Measurements from ENCODE around the gene RAB11FIP3. TPM values are rescaled to one million over a fixed set of nuclear protein-coding genes. Genes with fewer than 3 reads are reported as not detected.

Gene RAB11FIP3
- total RNA-seq, 1 donor from 2014 or later: 5.2 TPM

DNA sequence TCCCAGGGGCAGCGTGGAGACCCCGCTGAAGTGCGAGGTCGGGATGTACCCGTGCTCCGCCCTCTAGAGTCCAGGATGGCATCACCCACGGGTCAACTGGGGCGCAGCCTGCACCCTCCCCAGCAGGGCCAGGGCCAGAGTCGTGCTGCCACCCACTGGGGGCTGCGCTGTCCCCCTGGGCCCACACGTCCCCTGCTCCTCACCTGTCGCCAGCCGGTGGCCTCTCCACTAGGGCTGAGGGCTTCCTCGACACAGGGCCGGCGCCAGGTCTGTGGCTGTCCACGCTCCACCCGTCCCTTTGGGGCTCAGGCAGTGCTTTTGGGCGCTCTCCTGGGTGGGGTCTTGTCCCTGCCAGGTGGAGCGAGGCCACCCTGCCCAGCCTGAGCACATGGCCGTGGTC is 123.1 kb downstream of the RAB11FIP3 start:
- Histone ChIP-seq H3K36me3 (ENCODE audit: control insufficient read depth in 3 of 3, insufficient read depth in 3 of 3, low read length in 3 of 3) (peaks cover 4 to 14% (median 10%) of the 10 kb centered on the region in 3 donors), H3K9ac (ENCODE audit: low read depth in 1 of 3, low read length in 3 of 3) (no peak overlapping the region)

DNA sequence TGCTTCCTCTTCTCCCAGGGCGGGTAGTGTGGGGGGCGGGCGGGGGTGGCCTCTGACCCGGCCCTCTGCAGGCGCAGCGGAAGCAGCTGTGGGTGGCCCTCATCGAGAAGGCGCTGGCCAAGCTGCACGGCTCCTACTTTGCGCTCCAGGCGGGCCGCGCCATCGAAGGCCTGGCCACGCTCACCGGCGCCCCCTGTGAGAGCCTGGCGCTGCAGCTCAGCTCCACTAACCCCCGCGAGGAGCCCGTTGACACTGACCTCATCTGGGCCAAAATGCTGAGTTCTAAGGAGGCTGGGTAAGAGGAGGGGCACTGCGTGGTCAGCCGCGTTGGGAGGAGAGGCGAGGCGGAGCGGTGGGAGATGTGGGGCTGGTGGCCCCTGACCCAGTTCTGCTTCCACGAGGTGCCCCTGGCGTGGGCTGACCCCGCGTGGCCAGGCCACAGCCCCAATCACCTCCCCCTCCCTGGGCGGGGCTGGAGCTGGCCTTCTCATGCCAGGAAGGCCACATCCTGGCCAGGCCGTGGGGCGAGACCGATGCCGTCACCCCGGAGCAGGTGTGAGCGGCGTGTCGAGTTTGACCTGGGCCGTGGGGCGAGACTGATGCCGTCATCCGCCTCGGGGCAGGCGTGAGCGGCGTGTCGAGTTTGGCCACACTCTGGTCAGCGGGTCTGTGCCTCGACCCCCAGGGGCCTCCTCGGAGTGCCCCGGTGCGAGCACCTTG is 124.3 kb downstream of the RAB11FIP3 start:
- H3K9ac ChIP-seq (ENCODE audit: low read depth in 1 of 3, low read length in 3 of 3): no peak overlapping the region
- H3K36me3 ChIP-seq (ENCODE audit: control insufficient read depth in 3 of 3, insufficient read depth in 3 of 3, low read length in 3 of 3): peaks cover 4 to 14% (median 10%) of the 10 kb centered on the region in 3 donors
- H3K27me3 ChIP-seq (ENCODE audit: control insufficient read depth in 3 of 3, insufficient read depth in 3 of 3, low read length in 3 of 3): no peaks in the 10 kb centered on the region
- H3K4me1 ChIP-seq (ENCODE audit: control insufficient read depth in 3 of 3, insufficient read depth in 3 of 3, low read length in 3 of 3): peaks cover 0 to under 1% (median 0%) of the 10 kb centered on the region in 3 donors
- no peak overlapping the region for H3K4me3 ChIP-seq (ENCODE audit: low read length in 3 of 3)
- no peak overlapping the region for H3K27ac ChIP-seq (ENCODE audit: low read depth, low read length)
- no peaks in the 10 kb centered on the region for H3K9me3 ChIP-seq (ENCODE audit: control insufficient read depth in 3 of 3, low read length in 3 of 3)

More for the DNA sequence above, 123.1 kb downstream of the RAB11FIP3 start:
- no peaks in the 10 kb centered on the region for H3K27me3 ChIP-seq (ENCODE audit: control insufficient read depth in 3 of 3, insufficient read depth in 3 of 3, low read length in 3 of 3)
- H3K4me1 ChIP-seq (ENCODE audit: control insufficient read depth in 3 of 3, insufficient read depth in 3 of 3, low read length in 3 of 3): no peaks in the 10 kb centered on the region
- H3K4me3 ChIP-seq (ENCODE audit: low read length in 3 of 3): no peak overlapping the region
- no peak overlapping the region for H3K27ac ChIP-seq (ENCODE audit: low read depth, low read length)
- H3K9me3 ChIP-seq (ENCODE audit: control insufficient read depth in 3 of 3, low read length in 3 of 3): no peaks in the 10 kb centered on the region

- peaks cover 4 to 14% (median 10%) of the 10 kb centered on the region in 3 donors for H3K36me3 ChIP-seq (ENCODE audit: control insufficient read depth in 3 of 3, insufficient read depth in 3 of 3, low read length in 3 of 3)
- no peak overlapping the region for H3K9ac ChIP-seq (ENCODE audit: low read depth in 1 of 3, low read length in 3 of 3)
- peaks cover 0 to 5% (median 0%) of the 10 kb centered on the region in 3 donors for H3K4me1 ChIP-seq (ENCODE audit: control insufficient read depth in 3 of 3, insufficient read depth in 3 of 3, low read length in 3 of 3)
- H3K27me3 ChIP-seq (ENCODE audit: control insufficient read depth in 3 of 3, insufficient read depth in 3 of 3, low read length in 3 of 3): peaks cover 0 to 7% (median 0%) of the 10 kb centered on the region in 3 donors
- H3K4me3 ChIP-seq (ENCODE audit: low read length in 3 of 3): no peak overlapping the region
- H3K9me3 ChIP-seq (ENCODE audit: control insufficient read depth in 3 of 3, low read length in 3 of 3): no peaks in the 10 kb centered on the region
- H3K27ac ChIP-seq (ENCODE audit: low read depth, low read length): no peak overlapping the region
Measured at GRCh38 chr16:551210-551609, 125.8 kb downstream of the RAB11FIP3 start.

DNA sequence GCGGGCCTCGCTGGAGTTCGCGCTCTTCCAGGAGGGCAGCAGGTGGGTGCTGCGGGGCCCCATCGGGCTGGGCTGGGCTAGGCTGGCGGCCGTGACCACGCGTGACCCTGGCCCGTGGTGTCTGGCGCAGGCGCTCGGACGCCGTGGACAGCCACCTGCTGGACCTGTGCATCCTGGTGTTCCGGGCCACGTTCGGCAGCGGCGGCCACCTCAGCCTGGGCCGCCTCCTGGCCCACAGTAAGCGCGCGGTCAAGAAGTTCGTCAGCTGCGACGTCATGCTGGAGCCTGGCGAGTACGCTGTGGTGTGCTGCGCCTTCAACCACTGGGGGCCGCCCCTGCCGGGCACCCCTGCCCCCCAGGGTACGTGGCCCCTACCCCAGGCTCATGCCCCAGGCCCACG is 126.7 kb downstream of the RAB11FIP3 start:
- Histone ChIP-seq H3K27me3 (ENCODE audit: control insufficient read depth in 3 of 3, insufficient read depth in 3 of 3, low read length in 3 of 3) (peaks cover 0 to 7% (median 0%) of the 10 kb centered on the region in 3 donors), H3K36me3 (ENCODE audit: control insufficient read depth in 3 of 3, insufficient read depth in 3 of 3, low read length in 3 of 3) (peaks cover 4 to 14% (median 10%) of the 10 kb centered on the region in 3 donors)

DNA sequence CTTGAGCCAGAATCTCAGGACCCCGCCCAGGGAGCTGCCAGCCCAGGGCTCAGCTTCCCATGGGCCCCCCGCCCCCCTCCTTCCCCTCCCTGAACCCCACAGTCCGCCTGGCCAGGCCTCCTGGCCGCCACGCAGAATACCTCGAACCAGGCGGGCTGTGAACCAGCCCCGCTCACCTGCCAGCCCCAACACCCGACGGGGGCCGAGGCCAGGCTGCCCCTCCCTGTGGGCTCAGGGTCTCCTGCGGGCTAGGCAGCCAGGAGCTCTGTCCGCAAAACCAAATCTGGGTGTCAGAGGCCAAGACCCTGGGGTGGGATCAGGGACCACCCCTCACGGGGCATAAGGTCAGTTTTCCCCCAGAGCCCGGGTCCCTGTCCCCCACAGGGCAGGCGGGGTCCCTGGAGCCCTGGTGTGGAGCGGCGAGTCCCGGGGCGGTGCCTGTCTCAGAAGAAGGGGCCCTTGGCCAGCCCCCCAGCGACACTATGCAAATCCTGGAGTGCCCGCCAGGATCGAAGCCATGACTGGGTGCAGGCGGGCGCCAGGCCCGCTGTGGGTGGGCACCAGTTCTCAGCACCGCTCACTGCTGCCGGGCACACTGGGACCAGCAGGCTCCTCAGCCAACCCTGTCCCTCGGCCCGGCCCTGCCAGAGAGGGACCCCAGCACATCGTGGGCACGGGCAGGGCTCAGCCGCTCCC is 128.3 kb downstream of the RAB11FIP3 start:
- H3K27ac ChIP-seq (ENCODE audit: low read depth, low read length): no peak overlapping the region
- no peaks in the 10 kb centered on the region for H3K9me3 ChIP-seq (ENCODE audit: control insufficient read depth in 3 of 3, low read length in 3 of 3)
- H3K4me1 ChIP-seq (ENCODE audit: control insufficient read depth in 3 of 3, insufficient read depth in 3 of 3, low read length in 3 of 3): peaks cover 0 to 5% (median 0%) of the 10 kb centered on the region in 3 donors
- peaks cover 9 to 17% (median 9%) of the 10 kb centered on the region in 3 donors for H3K27me3 ChIP-seq (ENCODE audit: control insufficient read depth in 3 of 3, insufficient read depth in 3 of 3, low read length in 3 of 3)
- no peak overlapping the region for H3K4me3 ChIP-seq (ENCODE audit: low read length in 3 of 3)
- H3K36me3 ChIP-seq (ENCODE audit: control insufficient read depth in 3 of 3, insufficient read depth in 3 of 3, low read length in 3 of 3): peaks cover 4 to 14% (median 7%) of the 10 kb centered on the region in 3 donors
- no peak overlapping the region for H3K9ac ChIP-seq (ENCODE audit: low read depth in 1 of 3, low read length in 3 of 3)

More for the DNA sequence above, 126.7 kb downstream of the RAB11FIP3 start:
- no peaks in the 10 kb centered on the region for H3K9me3 ChIP-seq (ENCODE audit: control insufficient read depth in 3 of 3, low read length in 3 of 3)
- H3K4me1 ChIP-seq (ENCODE audit: control insufficient read depth in 3 of 3, insufficient read depth in 3 of 3, low read length in 3 of 3): peaks cover 0 to 5% (median 0%) of the 10 kb centered on the region in 3 donors
- H3K9ac ChIP-seq (ENCODE audit: low read depth in 1 of 3, low read length in 3 of 3): no peak overlapping the region
- H3K4me3 ChIP-seq (ENCODE audit: low read length in 3 of 3): no peak overlapping the region
- H3K27ac ChIP-seq (ENCODE audit: low read depth, low read length): no peak overlapping the region

DNA sequence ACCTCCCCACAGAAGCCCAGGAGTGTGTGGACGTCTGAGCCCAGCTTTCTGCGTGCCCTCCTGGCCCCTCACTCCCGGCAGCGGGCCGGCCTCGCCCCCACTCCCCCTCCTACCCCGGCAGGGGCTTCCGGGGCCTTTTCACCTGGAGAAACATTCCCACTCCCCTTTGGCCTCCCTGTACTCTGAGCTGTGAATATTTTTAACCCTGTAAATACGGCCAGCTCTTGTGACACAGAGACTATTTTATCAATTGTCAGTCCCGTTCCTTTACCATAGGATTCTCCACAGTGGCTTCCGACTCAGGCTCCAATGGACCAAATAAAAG is 128.8 kb downstream of the RAB11FIP3 start:
- Histone ChIP-seq H3K27me3 (ENCODE audit: control insufficient read depth in 3 of 3, insufficient read depth in 3 of 3, low read length in 3 of 3) (peaks cover 14 to 22% (median 15%) of the 10 kb centered on the region in 3 donors), H3K9ac (ENCODE audit: low read depth in 1 of 3, low read length in 3 of 3) (no peak overlapping the region), H3K9me3 (ENCODE audit: control insufficient read depth in 3 of 3, low read length in 3 of 3) (no peaks in the 10 kb centered on the region), H3K4me3 (ENCODE audit: low read length in 3 of 3) (no peak overlapping the region), H3K27ac (ENCODE audit: low read depth, low read length) (no peak overlapping the region), H3K36me3 (ENCODE audit: control insufficient read depth in 3 of 3, insufficient read depth in 3 of 3, low read length in 3 of 3) (peaks cover 4 to 13% (median 5%) of the 10 kb centered on the region in 3 donors), H3K4me1 (ENCODE audit: control insufficient read depth in 3 of 3, insufficient read depth in 3 of 3, low read length in 3 of 3) (peaks cover 0 to 6% (median 0%) of the 10 kb centered on the region in 3 donors)

DNA sequence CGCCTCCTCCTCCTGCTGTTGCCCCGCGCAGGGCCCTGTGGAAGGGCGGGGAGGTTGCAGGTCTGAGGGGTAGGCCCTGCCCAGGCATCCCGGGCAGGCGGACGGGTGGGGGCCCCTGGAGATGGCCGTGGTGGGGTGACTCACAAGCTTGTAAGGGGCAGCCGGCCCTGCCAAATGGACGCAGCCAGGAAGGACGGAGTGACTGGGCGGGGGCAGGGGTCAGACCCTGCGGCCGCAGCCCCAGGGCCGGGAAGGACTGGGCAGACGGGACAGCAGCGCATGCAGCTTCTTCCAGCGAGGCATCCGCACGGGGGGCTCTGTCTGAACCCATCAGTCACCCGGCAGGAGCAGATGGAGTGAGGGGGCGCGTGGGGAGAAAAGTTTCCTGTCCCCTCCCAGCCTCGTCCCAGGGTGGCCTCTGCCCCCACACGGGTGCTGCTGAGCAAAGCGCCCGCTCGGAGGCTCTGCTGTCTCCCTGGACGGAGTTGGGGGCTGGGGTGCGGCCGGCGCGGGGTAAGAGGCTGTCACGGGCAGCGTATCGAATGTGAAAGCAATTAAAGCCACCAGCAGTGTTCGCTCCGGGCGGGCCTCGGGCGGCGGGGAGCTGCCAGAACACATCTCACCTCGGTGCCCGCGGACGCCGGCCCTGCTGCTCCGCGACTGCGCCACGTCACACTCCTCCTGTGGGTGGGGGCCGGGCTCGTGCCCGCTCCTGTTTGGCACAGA is 129.4 kb downstream of the RAB11FIP3 start:
- Histone ChIP-seq H3K27ac (ENCODE audit: low read depth, low read length) (no peak overlapping the region), H3K4me3 (ENCODE audit: low read length in 3 of 3) (no peak overlapping the region), H3K9me3 (ENCODE audit: control insufficient read depth in 3 of 3, low read length in 3 of 3) (no peaks in the 10 kb centered on the region), H3K9ac (ENCODE audit: low read depth in 1 of 3, low read length in 3 of 3) (peak overlapping the region in 1 of 3 donors; percentile 25), H3K36me3 (ENCODE audit: control insufficient read depth in 3 of 3, insufficient read depth in 3 of 3, low read length in 3 of 3) (peaks cover 2 to 10% (median 5%) of the 10 kb centered on the region in 3 donors), H3K4me1 (ENCODE audit: control insufficient read depth in 3 of 3, insufficient read depth in 3 of 3, low read length in 3 of 3) (peaks cover 0 to 6% (median 0%) of the 10 kb centered on the region in 3 donors), H3K27me3 (ENCODE audit: control insufficient read depth in 3 of 3, insufficient read depth in 3 of 3, low read length in 3 of 3) (peaks cover 19 to 27% (median 20%) of the 10 kb centered on the region in 3 donors)

- H3K9ac ChIP-seq (ENCODE audit: low read depth in 1 of 3, low read length in 3 of 3): no peak overlapping the region
Measured at GRCh38 chr16:555528-556473, 130.4 kb downstream of the RAB11FIP3 start.

More at GRCh38 chr16:555528-556473, 130.4 kb downstream of the RAB11FIP3 start:
- Histone ChIP-seq H3K27ac (ENCODE audit: low read depth, low read length) (no peak overlapping the region), H3K9me3 (ENCODE audit: control insufficient read depth in 3 of 3, low read length in 3 of 3) (no peaks in the 10 kb centered on the region), H3K4me3 (ENCODE audit: low read length in 3 of 3) (no peak overlapping the region), H3K4me1 (ENCODE audit: control insufficient read depth in 3 of 3, insufficient read depth in 3 of 3, low read length in 3 of 3) (peaks cover 0 to 6% (median 0%) of the 10 kb centered on the region in 3 donors), H3K36me3 (ENCODE audit: control insufficient read depth in 3 of 3, insufficient read depth in 3 of 3, low read length in 3 of 3) (peaks cover 0 to 7% (median 5%) of the 10 kb centered on the region in 3 donors), H3K27me3 (ENCODE audit: control insufficient read depth in 3 of 3, insufficient read depth in 3 of 3, low read length in 3 of 3) (peaks cover 20 to 30% (median 23%) of the 10 kb centered on the region in 3 donors)

All from skeletal muscle tissue (tissue), 4 donors.